ENCODE results near the gene SMIM24.

SMIM24 gene

GRCh38 chr19:3463714-3464586, 16.4 kb downstream of the SMIM24 start:
- Histone ChIP-seq H3K9me3 (ENCODE audit: insufficient read depth, low read length) (no peaks in the 10 kb centered on the region), H3K9ac (ENCODE audit: low read length) (no peak overlapping the region), H2AFZ (ENCODE audit: low read depth, low read length) (no peak overlapping the region), H3K79me2 (ENCODE audit: low read length) (no peaks in the 10 kb centered on the region), H3K27ac (ENCODE audit: low read length) (no peak overlapping the region), H3K36me3 (replicated peaks; ENCODE audit: low read depth, low read length) (peaks cover 12% of the 10 kb centered on the region), H3K27me3 (ENCODE audit: low read depth, low read length) (no peaks in the 10 kb centered on the region), H3K4me3 (ENCODE audit: low read length) (no peak overlapping the region), H4K20me1 (ENCODE audit: insufficient read depth, low read length) (0 out of 2 replicates have a peak, but pooled peaks cover 3% of the 10 kb centered on the region), H3K4me1 (ENCODE audit: low read length) (no peaks in the 10 kb centered on the region), H3K4me2 (ENCODE audit: low read length) (no peak overlapping the region)
- TF ChIP-seq, protein P1, sequence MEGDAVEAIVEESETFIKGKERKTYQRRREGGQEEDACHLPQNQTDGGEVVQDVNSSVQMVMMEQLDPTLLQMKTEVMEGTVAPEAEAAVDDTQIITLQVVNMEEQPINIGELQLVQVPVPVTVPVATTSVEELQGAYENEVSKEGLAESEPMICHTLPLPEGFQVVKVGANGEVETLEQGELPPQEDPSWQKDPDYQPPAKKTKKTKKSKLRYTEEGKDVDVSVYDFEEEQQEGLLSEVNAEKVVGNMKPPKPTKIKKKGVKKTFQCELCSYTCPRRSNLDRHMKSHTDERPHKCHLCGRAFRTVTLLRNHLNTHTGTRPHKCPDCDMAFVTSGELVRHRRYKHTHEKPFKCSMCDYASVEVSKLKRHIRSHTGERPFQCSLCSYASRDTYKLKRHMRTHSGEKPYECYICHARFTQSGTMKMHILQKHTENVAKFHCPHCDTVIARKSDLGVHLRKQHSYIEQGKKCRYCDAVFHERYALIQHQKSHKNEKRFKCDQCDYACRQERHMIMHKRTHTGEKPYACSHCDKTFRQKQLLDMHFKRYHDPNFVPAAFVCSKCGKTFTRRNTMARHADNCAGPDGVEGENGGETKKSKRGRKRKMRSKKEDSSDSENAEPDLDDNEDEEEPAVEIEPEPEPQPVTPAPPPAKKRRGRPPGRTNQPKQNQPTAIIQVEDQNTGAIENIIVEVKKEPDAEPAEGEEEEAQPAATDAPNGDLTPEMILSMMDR (IDR thresholded peaks at IDR 0.05; ENCODE audit: low read depth, low read length), result no peak
- no peak for TF ChIP-seq EZH2phosphoT487 (IDR thresholded peaks at IDR 0.05; ENCODE audit: low read depth)

GRCh38 chr19:3462991-3463713, 17.2 kb downstream of the SMIM24 start:
- H3K9ac ChIP-seq (ENCODE audit: low read length), result no peak overlapping the region
- H3K4me2 ChIP-seq (ENCODE audit: low read length), result no peak overlapping the region
- H3K9me3 ChIP-seq (ENCODE audit: insufficient read depth, low read length), result no peaks in the 10 kb centered on the region
- no peak overlapping the region for H3K27ac ChIP-seq (ENCODE audit: low read length)
- H3K36me3 ChIP-seq (replicated peaks; ENCODE audit: low read depth, low read length), result peaks cover 12% of the 10 kb centered on the region
- H4K20me1 ChIP-seq (ENCODE audit: insufficient read depth, low read length), result peaks cover 3% of the 10 kb centered on the region; the same call in 1 of the 2 replicates
- H3K4me1 ChIP-seq (ENCODE audit: low read length), result no peaks in the 10 kb centered on the region
- no peaks in the 10 kb centered on the region for H3K27me3 ChIP-seq (ENCODE audit: low read depth, low read length)
- H3K4me3 ChIP-seq (ENCODE audit: low read length), result no peak overlapping the region
- TF ChIP-seq, protein P1 (IDR thresholded peaks at IDR 0.05; ENCODE audit: low read depth, low read length), result no peak
- TF ChIP-seq EZH2phosphoT487 (IDR thresholded peaks at IDR 0.05; ENCODE audit: low read depth), result no peak
- H2AFZ ChIP-seq (ENCODE audit: low read depth, low read length), result no peak overlapping the region
- no peaks in the 10 kb centered on the region for H3K79me2 ChIP-seq (ENCODE audit: low read length)

- Histone ChIP-seq H3K4me1 (ENCODE audit: low read length) (no peaks in the 10 kb centered on the region), H3K36me3 (replicated peaks; ENCODE audit: low read depth, low read length) (peaks cover 11% of the 10 kb centered on the region), H2AFZ (ENCODE audit: low read depth, low read length) (no peak overlapping the region), H3K9me3 (ENCODE audit: insufficient read depth, low read length) (no peaks in the 10 kb centered on the region), H3K79me2 (ENCODE audit: low read length) (no peaks in the 10 kb centered on the region; the same call in 1 of the 2 replicates), H3K27me3 (ENCODE audit: low read depth, low read length) (no peaks in the 10 kb centered on the region), H3K9ac (ENCODE audit: low read length) (no peak overlapping the region), H3K4me3 (ENCODE audit: low read length) (no peak overlapping the region), H3K27ac (ENCODE audit: low read length) (no peak overlapping the region), H3K4me2 (ENCODE audit: low read length) (no peak overlapping the region), H4K20me1 (ENCODE audit: insufficient read depth, low read length) (peaks cover 16% of the 10 kb centered on the region)
- TF ChIP-seq, protein P1 (IDR thresholded peaks at IDR 0.05; ENCODE audit: low read depth, low read length), result no peak
- TF ChIP-seq EZH2phosphoT487 (IDR thresholded peaks at IDR 0.05; ENCODE audit: low read depth), result no peak
Measured at GRCh38 chr19:3459965-3460582, 20.3 kb downstream of the SMIM24 start.
